Lung microvascular endothelial cell (primary cell): ENCODE data around the gene CAMK1D. TPM values are rescaled to one million over a fixed set of nuclear protein-coding genes. Genes with fewer than 3 reads are reported as not detected.

Experiments used
- DNase-seq, 2 donors: peaks; one replicate each; pipeline versions ENCODE4 v3.0.0 to v3.0.0-alpha.2; 2010; ENCODE audit warnings: low read depth in 2 of 2
- total RNA-seq: library from RNA; depleted of rRNA; stranded (reverse); fragments of >200 nt; gene quantifications from 2 replicates; pipeline ENCODE4 v1.2.1, GENCODE V29; 2014

CAMK1D gene
- total RNA-seq, 1 donor from 2014 or later: 1.4 TPM

DNA sequence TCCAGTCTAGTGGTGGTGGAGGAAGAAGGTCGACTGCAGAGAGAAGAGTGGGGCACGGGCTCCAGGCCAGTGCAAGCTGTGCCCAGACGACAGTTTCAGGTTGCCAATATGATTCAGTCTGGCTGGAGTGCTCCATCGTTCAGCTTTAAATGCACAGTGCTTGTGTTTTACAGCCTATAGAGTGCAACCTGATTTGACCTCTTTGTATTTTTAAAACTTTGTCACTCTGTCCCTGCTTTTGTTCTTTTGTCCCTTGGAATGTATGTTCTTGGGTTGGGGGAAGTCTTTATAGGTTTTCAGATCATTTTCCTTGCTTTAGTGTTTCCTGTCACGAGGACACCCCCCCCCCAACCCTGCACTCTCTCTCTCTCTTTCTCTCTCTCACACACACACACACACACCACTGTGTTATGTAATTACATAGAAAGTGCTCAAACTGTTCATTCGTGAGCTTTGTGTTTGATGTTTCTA lies 198.0 kb downstream of the CAMK1D start:
- no peak for DNase-seq

DNA sequence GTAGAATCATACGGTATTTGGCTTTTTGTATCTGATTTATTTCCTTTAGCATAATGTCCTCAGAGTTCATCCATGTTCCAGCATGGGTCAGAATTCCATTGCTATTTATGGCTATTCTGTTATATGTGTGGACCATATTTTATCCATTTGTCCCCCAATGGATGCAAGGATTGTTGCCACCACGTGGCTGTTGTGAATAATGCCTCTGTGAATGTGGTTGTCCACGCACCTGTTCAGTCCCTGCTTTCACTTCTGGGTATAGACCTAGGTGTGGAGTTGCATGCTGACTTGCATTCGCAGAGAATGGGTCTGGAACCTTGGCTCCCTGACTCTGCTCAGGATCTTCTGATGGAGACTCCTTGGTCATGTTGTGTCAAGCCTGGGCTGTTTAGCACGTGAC lies 199.9 kb downstream of the CAMK1D start:
- DNase-seq: peak in 1 of 2 donors; percentile 26

DNA sequence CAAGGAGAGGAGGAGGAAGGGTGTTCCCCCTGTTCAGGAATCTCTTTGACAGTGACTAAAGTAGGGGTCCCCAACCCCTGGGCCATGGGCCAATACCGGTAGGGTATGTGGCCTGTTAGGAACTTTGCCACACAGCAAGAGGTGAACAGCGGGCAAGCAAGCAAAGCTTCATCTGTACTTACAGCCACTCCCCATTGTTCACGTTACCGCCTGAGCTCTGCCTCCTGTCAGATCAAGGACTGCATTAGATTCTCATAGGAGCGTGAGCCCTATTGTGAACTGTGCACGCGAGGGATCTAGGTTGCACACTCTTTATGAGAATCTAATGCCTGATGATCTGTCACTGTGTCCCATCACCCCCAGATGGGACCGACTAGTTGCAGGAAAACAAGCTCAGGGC lies 201.6 kb downstream of the CAMK1D start:
- DNase-seq: no peak

DNA sequence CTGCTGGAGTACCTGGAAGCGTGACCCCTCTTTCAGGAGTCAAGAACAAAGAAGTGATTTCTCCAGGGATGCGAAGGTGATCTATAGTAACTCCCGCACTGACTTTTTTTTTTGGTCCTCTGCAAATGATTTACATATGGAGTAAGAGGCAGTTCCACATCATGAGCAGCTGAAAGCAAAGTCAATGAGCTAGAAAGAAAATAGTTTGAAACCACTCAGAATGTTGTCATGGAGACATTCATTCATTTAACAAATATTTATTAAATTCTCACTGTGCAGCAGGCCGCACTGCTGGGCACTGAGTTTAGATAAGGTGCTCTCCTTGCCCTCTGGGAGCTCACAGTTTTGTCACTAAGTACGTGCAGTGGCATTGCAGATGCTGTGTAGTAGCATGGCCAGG lies 206.7 kb downstream of the CAMK1D start:
- DNase-seq: no peak

DNA sequence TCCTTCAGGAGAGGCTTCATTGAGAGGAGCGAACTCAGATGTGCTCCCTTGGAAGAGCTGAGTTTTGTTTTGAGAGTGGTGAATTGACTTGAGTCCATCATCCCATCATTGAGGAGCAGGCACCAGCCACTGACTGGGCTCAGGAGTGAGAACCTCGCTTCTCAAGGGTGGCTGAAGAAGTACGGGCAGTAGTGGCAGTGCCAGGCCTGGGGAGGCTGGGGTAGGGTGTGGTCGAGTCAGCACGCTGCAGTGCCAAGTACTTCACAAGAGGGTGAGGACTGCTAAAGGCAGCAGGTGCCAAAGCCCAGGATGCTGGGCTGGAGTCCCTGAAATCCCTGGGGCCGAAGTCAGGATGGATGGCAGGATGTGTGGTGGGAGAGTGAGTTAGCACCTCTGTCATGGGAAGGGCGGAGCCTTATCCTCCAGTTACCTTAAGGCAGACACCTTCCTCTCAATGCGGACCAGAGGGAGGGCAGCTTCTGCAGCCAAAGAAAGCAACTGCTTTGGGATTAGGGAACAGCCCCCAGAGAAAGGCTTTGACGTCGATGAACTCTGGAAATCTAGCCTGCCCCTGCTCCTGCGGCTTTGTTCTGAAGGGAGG lies 210.3 kb downstream of the CAMK1D start:
- no peak for DNase-seq

DNA sequence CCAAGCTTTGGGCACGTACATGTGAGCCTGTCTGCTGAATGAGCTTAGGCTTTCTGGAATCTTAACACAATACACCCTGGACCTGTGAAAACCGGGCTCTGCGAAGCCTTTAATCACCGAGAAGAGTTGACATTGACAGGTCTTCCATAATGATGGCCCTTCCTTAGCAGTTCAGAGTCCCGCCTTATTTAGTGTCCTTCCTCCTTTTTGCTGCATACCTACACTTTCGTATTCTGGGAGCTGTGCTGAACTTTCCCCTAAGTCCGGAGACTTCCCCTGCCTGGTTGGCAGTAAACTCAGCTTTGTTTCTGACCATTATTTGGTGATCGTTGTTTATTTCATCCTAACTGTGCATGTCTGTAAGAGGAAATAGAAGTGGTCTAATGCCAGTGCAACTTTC lies 212.0 kb downstream of the CAMK1D start:
- no peak for DNase-seq

DNA sequence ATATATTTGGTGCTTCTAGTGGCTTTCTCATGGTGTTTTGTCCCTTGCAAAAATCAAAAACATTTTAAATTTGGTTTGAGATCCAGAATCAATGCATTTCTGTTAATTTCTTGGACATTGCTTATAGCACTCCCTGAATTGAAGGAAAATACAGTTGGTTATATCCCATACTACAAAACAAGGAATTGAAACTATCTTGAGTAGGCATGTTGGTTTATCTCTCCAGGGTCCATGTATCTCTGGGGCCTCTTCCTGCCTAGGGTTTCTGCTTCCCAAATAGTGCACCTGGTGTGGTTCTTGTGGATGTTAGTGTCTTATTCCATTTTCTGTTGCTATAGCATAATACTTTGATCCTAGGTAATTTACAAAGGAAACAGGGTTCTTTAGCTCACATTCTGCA lies 212.4 kb downstream of the CAMK1D start:
- DNase-seq: no peak

DNA sequence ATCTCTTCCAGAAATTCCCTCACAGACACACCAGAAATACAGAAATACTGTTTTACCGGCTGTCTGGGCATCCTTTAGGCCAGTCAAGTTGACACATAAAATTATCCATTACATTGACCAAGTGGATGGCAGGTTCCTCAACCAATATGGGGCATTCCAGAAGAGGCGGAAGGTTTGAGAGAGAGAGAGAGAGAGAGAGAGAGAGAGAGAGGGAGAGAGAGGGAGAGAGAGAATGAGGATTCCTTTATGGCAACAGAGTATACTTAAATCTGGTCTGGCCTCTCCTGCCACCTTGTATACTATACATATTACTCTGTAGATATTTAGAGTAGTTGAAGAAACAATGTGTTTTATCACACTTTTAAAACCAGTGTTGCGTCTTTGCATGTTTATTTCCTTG lies 214.1 kb downstream of the CAMK1D start:
- DNase-seq: no peak

DNA sequence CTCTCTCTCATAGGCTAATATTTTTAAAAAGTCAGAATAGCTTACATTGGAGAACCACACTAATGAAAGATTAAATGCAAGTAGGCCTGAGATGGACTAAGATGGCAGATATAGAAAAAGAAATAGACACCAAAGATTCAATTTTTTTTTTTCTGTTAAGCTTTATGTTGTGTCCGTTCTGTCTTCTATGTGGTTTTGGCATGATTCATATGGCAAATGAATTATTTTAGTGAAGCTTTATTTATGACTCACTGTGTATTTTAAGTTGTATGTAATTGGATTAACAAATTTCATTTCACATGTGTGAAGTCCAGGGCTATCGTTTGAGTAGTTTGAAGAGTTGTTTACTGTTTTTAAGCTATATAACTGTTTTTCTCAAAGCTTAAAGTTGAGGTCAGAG lies 214.8 kb downstream of the CAMK1D start:
- DNase-seq: peak in 1 of 2 donors; percentile 5

DNA sequence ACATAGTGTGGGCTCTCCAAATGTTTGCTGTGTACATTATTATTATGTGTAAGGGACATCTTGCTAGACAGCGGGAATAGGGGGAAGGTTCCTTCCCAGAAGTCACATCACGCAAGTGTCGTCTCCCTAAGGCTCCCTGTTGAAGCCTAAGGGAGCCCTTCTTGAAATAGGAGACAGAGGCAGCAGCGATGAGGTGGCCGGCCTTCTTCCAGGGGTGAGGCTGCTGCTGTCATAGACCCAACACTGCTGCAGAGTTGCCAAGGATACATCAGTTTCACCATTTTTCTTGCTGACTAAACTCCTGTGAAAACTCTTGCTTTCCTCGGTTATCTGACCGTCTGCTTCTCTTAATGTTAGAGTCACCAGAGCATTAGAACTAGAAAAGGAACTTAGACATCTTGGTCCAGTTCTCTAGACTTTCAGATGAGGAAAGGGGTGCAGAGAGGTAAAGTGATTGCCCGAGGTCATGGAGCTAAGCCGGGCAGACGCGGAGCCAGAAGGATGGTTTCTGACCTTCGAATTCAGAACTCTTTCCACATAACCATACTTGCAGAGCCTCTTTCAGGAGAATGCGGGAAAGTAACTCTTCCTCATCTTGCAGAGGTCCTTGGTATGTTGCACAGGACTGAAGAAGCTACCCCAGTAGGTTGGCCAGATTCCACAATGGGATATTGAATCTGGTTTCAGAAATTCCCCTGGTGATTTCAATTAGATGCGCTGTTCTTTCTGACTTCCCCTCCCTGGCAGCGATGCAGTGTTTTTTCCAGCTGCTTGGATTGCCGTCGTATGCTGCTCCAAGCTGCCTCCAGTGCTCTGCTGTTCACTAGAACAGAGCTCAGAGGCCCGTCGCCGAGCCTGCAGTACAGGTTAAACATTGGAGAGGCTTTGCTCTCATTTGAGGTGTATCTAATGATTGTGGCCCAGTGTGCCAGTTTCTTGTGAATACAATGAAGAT lies 217.1 kb downstream of the CAMK1D start:
- DNase-seq: no peak

DNA sequence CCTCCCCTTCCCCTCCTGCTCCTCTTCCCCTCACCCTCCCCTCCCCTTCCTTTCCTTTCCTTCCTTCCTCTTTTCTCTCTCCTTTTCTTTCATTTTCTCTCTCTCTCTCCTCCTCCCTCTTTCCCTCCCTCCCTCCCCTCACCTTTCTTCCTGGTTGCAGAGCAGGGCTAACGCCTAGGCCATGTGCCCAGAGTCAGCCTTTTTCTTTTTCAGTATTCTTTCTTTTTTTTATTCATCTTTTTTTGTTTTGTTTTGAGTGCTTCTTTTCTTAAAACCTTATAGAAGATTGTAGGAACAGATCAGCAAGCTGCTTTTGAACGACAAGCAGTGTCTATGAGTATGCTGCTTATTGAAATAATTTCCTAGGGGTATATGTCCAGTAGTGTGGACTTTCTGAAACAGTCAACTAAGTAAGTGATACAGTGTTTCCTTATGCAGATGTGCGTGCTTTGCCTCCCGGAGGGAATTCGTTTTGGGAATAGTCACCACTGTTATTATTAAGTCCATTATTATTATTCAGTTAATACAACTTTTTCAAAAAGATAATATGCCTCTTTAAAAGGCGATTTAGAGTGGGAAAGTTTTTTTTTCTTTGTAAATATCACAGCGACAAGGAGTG lies 219.2 kb downstream of the CAMK1D start:
- DNase-seq: no peak

DNA sequence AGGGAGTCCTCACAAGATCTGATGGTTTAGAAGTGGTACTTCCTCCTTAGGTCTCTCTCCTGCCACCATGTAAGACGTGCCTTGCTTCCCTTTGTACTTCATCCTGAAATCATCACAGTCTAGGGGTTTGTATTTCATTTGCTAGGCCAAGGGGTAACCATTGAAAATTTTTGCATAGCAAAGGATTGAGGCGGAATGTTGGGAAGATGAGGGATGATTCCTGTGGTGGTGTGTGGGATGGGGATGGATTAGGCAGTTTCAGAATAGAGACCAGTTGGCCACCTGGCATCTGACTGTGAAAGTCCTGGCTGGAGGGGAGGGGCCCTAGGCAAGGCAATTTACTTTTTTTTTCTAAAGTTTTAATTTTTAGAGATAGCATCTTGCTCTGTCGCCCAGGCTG lies 222.9 kb downstream of the CAMK1D start:
- no peak for DNase-seq

DNA sequence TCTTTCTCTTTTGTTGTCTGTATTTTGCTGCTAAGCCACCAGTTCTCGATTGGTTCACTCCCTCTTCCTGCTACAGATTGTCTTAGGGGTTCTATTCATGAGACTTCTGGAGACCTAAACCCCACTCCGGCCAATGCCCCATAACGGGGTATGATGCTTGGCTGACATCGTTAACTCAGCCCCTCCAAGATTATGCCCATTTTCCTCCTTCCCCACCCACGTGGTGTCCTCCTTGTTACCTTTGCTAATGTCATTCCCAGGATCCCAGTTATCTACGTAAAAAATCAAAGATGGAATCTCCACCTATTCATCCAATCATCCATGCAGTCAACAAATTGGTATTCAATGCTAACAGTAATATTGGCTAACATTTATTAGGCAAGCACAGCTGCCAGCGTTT lies 228.3 kb downstream of the CAMK1D start:
- no peak for DNase-seq

DNA sequence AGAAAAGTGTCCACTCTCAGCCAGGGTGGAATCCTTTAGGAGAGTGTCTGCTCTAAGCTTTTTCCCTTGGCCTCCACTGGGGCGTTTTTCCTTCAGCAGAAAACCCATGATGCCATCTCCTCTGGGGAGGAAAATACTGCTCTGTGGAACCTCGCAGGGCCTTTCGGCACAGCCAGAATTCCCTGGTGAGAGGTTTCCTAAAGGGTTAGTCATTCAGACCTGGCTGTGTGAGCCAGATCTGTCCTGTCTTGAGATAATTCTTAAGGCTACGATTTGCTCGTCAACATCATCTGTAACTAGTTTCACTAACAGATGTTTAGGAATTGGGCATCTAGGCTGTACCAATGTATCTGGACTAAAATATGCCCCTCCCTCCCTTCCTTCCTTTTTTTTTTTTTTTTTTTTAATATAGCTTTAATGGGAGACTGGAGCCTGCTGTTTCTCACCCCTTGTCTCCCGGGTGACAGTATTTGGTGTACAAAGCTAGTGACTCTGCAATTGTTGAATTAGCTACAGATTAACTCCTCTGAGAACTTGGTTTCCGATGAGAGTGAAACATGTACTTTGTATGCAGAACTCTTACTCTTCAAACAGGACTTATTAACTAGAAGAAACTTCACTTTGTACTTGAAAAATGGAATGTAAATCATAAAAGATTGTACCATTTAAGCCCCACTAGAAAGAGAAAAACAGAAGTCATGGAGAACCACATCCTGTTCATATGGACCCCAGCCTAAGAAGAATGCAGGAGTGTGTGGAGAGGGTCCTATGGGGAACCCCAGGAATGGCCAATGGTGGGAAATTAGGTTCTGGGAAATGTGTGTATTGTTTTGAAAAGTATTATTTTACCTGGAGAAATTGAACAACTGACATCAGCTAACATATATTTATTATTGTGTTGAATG lies 230.9 kb downstream of the CAMK1D start:
- no peak for DNase-seq

DNA sequence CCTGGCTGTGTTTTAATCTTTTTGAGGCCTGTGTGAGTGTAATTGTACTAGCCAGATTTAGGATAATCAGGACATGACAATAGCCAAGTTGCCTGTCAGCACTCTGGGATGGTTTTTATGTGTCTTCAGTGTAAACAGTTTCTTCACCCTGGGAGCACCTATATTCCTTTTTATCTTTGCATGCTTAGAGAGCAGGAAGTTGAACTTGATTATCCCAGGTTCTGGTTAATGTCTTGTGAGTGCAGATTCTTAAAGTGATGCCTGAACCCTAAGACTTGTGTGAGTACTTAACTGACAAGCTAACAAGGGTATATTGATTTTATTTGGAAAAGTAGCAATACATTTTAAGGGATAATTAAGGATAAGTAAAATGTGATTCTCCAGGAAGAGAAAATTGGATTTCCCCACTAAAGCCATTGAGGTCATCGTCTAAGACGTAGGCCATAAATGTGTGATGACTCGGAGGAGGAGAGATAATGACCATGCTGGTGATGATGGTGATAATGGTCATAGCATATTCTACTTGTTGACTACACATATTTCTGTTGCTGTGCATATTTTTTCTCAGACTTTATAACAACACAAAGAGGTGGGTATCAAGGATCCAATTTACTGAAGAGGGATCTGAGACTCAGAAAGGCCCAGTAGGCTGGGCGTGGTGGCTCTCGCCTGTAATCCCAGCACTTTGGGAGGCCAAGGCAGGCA lies 234.7 kb downstream of the CAMK1D start:
- DNase-seq: no peak

DNA sequence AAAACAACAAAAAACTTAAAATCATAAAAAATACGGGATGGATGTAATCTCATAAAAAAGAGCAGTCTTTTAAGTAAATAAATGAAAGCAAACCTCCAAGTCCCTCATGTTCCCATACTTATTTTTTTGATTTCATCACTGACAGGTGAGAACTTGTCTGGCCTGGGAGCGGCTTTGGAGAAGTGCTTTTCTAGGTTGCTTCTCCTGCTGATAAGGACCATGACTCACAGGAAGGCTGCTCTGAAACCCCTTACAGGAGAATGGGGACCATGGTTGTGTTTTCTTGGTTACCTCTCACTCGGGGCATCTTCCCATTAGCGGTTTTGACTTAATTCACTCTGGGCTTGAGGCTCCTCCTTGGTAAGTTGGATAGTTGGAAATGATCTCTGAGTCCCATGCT lies 237.4 kb downstream of the CAMK1D start:
- no peak for DNase-seq

DNA sequence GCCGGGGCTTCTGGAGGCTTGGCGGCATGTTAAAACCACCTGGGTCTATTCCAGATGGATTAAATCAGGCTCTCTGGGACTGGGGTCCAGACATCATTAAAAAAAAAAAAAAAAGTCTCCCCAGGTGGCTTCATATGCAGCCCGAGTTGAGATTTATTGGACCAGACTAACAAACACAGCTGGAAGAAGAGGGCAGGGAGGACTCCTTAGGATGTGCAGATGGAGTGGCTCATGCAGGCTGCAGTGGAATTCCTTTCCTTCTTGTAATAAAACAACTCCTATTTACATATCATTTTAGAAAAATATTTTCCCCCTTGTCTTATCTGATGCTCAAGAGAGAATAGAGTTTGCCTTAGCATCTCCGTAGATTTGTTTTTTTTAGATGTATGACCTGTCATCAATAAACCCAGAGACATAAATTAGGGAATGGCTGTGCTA lies 238.1 kb downstream of the CAMK1D start:
- DNase-seq: no peak

DNA sequence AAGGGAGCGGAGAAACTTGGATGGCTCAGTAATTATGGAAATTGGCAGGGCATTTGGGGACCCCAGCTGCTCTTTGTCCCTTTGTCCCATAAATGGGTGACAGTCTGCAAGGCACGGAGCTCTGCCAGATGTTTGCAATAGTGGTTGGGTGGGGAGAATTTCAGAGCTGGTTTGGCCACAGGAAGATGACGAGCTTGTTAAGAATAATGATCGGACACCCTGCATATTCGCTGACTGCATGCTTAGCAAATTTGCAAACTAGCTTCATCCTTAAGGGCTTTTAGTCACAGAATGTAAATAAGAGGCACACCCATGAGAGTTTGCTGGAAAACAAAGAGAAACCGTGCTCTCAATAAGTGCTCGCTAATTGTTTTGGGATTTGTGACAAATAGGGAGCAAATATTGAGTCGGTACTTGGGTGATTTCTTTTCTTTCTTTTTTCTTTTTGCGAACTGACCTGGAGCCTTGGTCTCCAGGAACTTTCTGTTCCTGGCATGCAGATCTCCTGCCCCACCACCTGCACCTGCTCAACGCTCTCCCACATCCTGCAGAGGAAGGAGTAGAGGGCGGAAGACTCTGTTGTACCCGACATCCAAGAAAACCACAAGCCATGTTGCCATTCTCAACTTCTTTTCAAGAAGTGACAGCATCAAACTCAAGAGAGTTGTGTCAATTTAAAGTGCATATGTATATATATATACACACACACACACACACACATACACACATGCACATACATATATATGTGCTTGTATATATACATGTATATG lies 238.9 kb downstream of the CAMK1D start:
- no peak for DNase-seq

DNA sequence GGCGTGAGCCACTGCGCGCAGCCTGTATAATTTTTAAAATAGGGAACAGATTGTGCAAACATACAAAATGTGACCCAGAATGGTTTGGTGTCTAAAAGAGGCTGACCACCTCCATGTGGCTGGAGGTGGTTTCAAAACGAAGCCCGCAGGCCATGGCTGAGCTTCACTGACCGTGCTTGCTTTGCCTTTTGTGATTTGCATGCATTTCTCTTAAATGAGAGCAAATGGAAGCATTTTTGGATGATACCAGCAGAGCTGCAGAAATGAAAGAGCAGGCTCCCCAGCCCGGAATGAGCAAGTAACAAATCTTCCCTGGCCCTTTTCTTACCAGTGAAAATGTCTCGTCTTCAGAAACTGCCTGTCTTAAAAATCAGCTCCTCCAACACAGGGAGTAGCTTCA lies 239.9 kb downstream of the CAMK1D start:
- no peak for DNase-seq

DNA sequence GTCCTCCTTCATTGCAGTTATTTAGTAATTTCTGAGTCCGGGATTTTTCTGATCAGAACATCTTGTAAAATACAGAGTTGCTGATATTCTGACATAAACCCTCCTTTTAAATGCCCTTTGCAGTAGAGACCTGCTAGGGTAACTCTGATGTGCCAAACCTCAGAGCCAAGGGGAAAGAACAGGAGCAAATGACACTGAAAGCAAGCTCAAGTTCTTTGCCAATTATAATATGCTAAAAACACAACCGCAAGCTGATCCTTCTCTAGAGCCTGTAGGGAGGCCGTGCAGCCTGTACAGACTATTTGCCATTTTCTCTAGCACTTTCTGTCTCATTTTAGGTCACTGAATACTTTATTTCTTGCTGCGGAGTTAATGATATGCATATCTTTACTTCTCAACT lies 240.4 kb downstream of the CAMK1D start:
- DNase-seq: no peak
